Upper lobe of right lung (tissue), 1 donor: Measurements from ENCODE around the gene OBP2A. TPM values are rescaled to one million over a fixed set of nuclear protein-coding genes. Genes with fewer than 3 reads are reported as not detected.

Experiments
- ATAC-seq: fragments of 200-7000 bp; cut with Tn5 transposase; one replicate; pipeline ENCODE4 v1.9.1; 2020; ENCODE audit warnings: mild to moderate bottlenecking, moderate library complexity
- DNase-seq: peaks from one replicate; pipeline ENCODE4 v3.0.0-alpha.2; 2020
- H3K27ac ChIP-seq: fragments of 200-600 bp; one replicate; pipeline ENCODE4 v1.8.0; 2022
- H3K27me3 ChIP-seq: fragments of 200-600 bp; one replicate; pipeline ENCODE4 v1.8.0; 2022; ENCODE audit warnings: mild to moderate bottlenecking
- H3K36me3 ChIP-seq: fragments of 200-600 bp; one replicate; pipeline ENCODE4 v1.8.0; 2022
- H3K4me1 ChIP-seq: fragments of 200-600 bp; one replicate; pipeline ENCODE4 v1.8.0; 2022
- H3K4me3 ChIP-seq: fragments of 200-600 bp; one replicate; pipeline ENCODE4 v1.8.0; 2022; ENCODE audit warnings: mild to moderate bottlenecking
- H3K9me3 ChIP-seq: fragments of 200-600 bp; one replicate; pipeline ENCODE4 v1.8.0; 2022
- intact Hi-C: fragments of 100-400 bp; cut with DNase I; formaldehyde crosslinking; loops from one replicate; pipeline ENCODE4 v1.11.0; 2022
- total RNA-seq: library from RNA; stranded (reverse); fragmentation: NEBNext Ultra II Directional; extraction: Animal tissue kit (Norgen Biotek cat#: 25700); gene quantifications from one replicate; pipeline ENCODE4 v1.2.1, GENCODE V29; 2021
- TF ChIP-seq, protein P1 (sequence below): fragments of 200-600 bp; IDR thresholded peaks from one replicate; pipeline ENCODE4 v1.8.0; 2022; ENCODE audit warnings: antibody characterized with exemption
- donor health status: DM: no; HTN: yes; CAD: no; lungs with severe emphysema.

Gene OBP2A
- total RNA-seq, 1 donor from 2014 or later: not detected

- no peak overlapping the region for H3K4me3 ChIP-seq
- H3K27ac ChIP-seq: no peak overlapping the region
- no peaks in the 10 kb centered on the region for H3K9me3 ChIP-seq
- no peaks in the 10 kb centered on the region for H3K36me3 ChIP-seq
- intact Hi-C loops: no loop called here
- DNase-seq (peak; percentile 46), ATAC-seq (no peak)
- TF ChIP-seq, protein P1, sequence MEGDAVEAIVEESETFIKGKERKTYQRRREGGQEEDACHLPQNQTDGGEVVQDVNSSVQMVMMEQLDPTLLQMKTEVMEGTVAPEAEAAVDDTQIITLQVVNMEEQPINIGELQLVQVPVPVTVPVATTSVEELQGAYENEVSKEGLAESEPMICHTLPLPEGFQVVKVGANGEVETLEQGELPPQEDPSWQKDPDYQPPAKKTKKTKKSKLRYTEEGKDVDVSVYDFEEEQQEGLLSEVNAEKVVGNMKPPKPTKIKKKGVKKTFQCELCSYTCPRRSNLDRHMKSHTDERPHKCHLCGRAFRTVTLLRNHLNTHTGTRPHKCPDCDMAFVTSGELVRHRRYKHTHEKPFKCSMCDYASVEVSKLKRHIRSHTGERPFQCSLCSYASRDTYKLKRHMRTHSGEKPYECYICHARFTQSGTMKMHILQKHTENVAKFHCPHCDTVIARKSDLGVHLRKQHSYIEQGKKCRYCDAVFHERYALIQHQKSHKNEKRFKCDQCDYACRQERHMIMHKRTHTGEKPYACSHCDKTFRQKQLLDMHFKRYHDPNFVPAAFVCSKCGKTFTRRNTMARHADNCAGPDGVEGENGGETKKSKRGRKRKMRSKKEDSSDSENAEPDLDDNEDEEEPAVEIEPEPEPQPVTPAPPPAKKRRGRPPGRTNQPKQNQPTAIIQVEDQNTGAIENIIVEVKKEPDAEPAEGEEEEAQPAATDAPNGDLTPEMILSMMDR: no peak
- H3K27me3 ChIP-seq: no peaks in the 10 kb centered on the region
- H3K4me1 ChIP-seq: no peaks in the 10 kb centered on the region
These were observed 31.4 kb upstream of the OBP2A start for GRCh38 chr9:135514342-135515082.

GRCh38 chr9:135515083-135515951 lies 30.6 kb upstream of the OBP2A start:
- H3K9me3 ChIP-seq: no peaks in the 10 kb centered on the region
- H3K36me3 ChIP-seq: no peaks in the 10 kb centered on the region
- H3K27me3 ChIP-seq: no peaks in the 10 kb centered on the region
- no peak overlapping the region for H3K4me3 ChIP-seq
- TF ChIP-seq, protein P1: no peak
- H3K27ac ChIP-seq: no peak overlapping the region
- intact Hi-C loops: no loop called here
- no peaks in the 10 kb centered on the region for H3K4me1 ChIP-seq
- peak; percentile 31 for ATAC-seq
- peak; percentile 48 for DNase-seq

DNA sequence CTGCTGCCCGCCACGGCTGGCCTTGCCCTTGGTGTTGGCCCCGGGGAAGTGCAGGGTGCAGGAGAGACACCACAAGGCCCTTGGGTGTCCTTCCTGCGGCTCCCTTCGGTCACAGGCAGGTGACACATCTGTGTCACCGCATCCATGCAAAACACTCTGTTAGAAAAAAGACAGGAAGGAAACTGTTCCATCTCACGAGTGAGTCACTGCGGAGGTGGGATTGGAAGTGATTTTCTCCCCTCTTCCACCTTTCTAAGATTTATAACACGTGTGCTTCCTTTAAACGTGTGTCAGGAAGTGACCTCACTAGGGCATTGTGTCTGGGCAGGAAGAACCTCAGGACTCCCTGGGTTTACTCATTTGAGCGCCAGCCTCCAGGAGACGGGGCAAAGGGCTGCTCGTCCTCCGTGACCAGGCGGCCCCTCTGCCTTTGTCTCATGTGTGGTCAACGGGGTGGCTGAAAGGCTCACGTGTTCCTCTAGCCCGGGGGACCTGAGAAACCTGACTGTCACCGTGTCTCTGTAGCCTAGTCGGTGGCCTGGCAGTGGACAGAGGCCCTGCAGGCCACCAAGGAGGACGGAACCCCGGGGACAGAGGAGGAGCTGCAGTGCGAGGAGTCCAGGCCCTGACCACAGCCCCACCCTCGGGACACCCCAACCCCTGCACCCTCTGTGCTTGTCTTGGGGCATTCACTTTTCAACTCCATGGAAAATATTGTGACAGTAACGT lies 29.6 kb upstream of the OBP2A start:
- H3K27ac ChIP-seq: no peak overlapping the region
- no peaks in the 10 kb centered on the region for H3K4me1 ChIP-seq
- intact Hi-C loops: no loop called here
- ATAC-seq: no peak
- TF ChIP-seq, protein P1: no peak
- H3K9me3 ChIP-seq: no peaks in the 10 kb centered on the region
- H3K4me3 ChIP-seq: no peak overlapping the region
- DNase-seq: peak; percentile 51
- no peaks in the 10 kb centered on the region for H3K36me3 ChIP-seq
- no peaks in the 10 kb centered on the region for H3K27me3 ChIP-seq

DNA sequence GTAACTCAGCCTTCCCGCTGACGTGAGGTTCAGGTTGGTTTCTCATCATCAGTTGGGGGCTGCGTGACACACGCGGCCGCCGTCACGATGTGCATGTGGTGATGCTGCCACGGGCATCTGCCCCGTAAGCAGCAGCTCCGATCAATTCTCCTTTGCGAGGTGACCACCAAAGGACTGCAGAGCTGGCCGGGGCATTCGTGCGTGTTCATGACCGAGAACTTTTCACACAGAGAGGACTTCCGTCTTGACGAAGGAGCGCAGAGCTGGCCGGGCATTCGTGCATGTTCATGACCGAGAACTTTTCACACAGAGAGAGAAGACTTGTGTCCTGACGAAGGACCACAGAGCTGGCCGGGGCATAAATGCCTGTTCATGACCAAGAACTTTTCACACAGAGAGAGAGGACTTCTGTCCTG lies 28.5 kb upstream of the OBP2A start:
- intact Hi-C loops: no loop called here
- Histone ChIP-seq H3K27ac (no peak overlapping the region), H3K4me1 (no peaks in the 10 kb centered on the region), H3K27me3 (no peaks in the 10 kb centered on the region), H3K9me3 (no peaks in the 10 kb centered on the region), H3K36me3 (no peaks in the 10 kb centered on the region), H3K4me3 (no peak overlapping the region)
- TF ChIP-seq, protein P1: no peak
- ATAC-seq (no peak), DNase-seq (peak; percentile 60)

DNA sequence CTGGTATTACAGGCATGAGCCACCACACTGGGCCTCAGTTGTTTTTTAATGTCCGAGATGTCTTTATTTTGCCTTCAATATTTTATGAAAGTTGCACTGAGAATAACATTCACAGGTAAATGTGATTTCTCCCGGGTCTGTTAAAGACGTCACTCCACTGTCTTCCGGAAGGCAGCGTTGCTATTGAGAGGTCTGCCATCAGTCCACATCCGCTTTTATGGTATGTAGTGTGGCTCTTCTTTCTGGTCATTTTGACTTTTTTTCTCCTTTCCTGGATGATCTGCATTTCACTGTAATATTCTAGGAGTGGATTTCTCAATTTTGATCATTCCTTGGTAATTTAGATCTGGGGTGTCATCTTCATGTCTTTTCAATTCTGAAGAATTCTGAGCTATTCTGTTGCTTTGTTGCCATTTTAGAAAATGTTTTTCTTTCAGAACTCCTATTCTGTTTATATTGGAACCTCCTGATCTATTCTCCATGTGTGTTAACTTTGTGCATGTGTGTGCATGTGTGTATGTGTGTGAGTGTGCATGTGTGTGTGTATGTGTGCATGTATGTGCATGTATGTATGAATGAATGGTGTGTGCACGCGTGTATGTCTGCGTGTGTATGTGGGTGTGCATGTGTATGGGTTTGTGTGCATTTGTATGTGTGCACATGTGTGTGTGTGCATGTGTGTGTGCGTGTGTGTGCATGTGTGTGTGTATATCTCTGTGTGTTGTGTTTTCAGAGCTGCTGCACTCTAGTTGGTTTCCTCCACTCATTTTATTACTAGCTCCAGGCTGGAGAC lies 26.6 kb upstream of the OBP2A start:
- TF ChIP-seq, protein P1: no peak
- Histone ChIP-seq H3K27me3 (no peaks in the 10 kb centered on the region), H3K27ac (no peak overlapping the region), H3K36me3 (no peaks in the 10 kb centered on the region), H3K4me3 (no peak overlapping the region), H3K9me3 (no peaks in the 10 kb centered on the region), H3K4me1 (no peaks in the 10 kb centered on the region)
- intact Hi-C loops: no loop called here
- no peak for ATAC-seq
- DNase-seq: no peak
